ENCODE results near the gene IRF2BP1. TPM values are rescaled to one million over a fixed set of nuclear protein-coding genes. Genes with fewer than 3 reads are reported as not detected.

Gene IRF2BP1, protein sequence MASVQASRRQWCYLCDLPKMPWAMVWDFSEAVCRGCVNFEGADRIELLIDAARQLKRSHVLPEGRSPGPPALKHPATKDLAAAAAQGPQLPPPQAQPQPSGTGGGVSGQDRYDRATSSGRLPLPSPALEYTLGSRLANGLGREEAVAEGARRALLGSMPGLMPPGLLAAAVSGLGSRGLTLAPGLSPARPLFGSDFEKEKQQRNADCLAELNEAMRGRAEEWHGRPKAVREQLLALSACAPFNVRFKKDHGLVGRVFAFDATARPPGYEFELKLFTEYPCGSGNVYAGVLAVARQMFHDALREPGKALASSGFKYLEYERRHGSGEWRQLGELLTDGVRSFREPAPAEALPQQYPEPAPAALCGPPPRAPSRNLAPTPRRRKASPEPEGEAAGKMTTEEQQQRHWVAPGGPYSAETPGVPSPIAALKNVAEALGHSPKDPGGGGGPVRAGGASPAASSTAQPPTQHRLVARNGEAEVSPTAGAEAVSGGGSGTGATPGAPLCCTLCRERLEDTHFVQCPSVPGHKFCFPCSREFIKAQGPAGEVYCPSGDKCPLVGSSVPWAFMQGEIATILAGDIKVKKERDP
- 10 to 100 TPM; 16.1 to 20.3 (median 19.6) TPM for total RNA-seq
- total RNA-seq (2013) = 18.0 TPM

DNA sequence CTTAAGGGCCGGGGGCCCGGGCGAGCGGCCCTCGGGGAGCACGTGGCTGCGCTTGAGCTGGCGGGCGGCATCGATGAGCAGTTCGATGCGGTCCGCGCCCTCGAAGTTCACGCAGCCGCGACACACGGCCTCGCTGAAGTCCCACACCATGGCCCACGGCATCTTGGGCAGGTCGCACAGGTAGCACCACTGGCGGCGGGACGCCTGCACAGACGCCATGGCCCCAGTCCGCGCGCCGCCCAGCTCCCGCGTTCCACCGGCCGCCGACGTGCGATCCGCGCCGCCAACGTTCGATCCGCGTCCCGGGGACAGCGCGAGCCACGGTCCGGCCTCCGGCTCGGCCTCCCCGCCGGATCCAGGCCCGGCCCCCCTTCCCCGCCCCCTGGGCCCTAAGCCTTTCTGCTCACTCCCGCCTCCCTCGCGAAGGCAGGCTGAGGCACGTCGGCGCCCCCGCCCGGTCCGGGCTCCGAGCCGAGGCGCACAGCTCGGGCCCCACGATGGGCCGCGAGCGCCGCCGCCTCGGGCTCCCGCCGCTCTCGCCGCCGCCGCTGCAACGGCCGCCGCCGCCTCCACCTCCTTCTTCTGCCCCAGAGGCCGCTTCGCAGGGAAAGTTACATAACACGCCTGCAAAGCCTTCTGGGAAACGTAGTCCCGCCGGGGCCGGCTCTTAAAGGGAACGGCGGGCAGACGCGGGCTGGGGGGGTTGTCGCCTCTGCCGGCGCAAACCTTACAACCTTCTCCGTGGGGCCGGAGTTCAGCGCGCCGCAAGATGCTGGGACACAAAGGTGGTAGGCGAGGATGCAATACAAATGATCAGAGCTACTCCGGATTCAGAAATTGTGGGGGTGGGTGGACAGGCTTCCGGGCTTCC is at the start of gene IRF2BP1:
IRF2BP1 (minus strand) TSS at position 586 of the 871 bp plus-strand sequence; CDS start at position 219, 367 bp downstream.
- H3K4me3 ChIP-seq (ENCODE audit: low read length) = peak within 1 kb of the TSS; percentile 72
- H3K27me3 ChIP-seq (ENCODE audit: control insufficient read depth, insufficient read depth, low read length) = no peaks in the 10 kb centered on the region
- TF ChIP-seq, protein P1, sequence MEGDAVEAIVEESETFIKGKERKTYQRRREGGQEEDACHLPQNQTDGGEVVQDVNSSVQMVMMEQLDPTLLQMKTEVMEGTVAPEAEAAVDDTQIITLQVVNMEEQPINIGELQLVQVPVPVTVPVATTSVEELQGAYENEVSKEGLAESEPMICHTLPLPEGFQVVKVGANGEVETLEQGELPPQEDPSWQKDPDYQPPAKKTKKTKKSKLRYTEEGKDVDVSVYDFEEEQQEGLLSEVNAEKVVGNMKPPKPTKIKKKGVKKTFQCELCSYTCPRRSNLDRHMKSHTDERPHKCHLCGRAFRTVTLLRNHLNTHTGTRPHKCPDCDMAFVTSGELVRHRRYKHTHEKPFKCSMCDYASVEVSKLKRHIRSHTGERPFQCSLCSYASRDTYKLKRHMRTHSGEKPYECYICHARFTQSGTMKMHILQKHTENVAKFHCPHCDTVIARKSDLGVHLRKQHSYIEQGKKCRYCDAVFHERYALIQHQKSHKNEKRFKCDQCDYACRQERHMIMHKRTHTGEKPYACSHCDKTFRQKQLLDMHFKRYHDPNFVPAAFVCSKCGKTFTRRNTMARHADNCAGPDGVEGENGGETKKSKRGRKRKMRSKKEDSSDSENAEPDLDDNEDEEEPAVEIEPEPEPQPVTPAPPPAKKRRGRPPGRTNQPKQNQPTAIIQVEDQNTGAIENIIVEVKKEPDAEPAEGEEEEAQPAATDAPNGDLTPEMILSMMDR (IDR thresholded peaks at IDR 0.05) = no peak
- no peaks in the 10 kb centered on the region for H3K36me3 ChIP-seq (ENCODE audit: control insufficient read depth, insufficient read depth, low read length)
- peak; percentile 72 to 88 (median 80) for ATAC-seq
- no peaks in the 10 kb centered on the region for H3K9me3 ChIP-seq (ENCODE audit: control insufficient read depth, insufficient read depth, low read length)
- no peaks in the 10 kb centered on the region for H3K36me3 Mint-ChIP-seq
- no peaks in the 10 kb centered on the region for H3K9me3 Mint-ChIP-seq
- peaks cover 0 to 6% of the 10 kb centered on the region in 2 donors for H3K27me3 Mint-ChIP-seq (ENCODE audit: low read depth in 2 of 2)
- H3K27ac Mint-ChIP-seq = peak within 1 kb of the TSS; percentile 96 to 97
- H3K27ac ChIP-seq (ENCODE audit: low read length) = peak within 1 kb of the TSS; percentile 86
- peak; percentile 88 to 95 for DNase-seq
- under 1% methylated on average over 107 of the region's 107 CpGs for WGBS (ENCODE audit: insufficient coverage)
- peak within 1 kb of the TSS; percentile 98 for H3K4me3 Mint-ChIP-seq
- peaks cover 17 to 32% of the 10 kb centered on the region in 2 donors for H3K4me1 Mint-ChIP-seq
- intact Hi-C loops (cut with micrococcal nuclease) = loop anchor here (1.0 kb wide), 2 partner anchors 17 to 22 kb away; partner anchors contain the start of genes MYPOP and SYMPK
- peaks cover 37% of the 10 kb centered on the region for H3K4me1 ChIP-seq (ENCODE audit: control insufficient read depth, insufficient read depth, low read length)

DNA sequence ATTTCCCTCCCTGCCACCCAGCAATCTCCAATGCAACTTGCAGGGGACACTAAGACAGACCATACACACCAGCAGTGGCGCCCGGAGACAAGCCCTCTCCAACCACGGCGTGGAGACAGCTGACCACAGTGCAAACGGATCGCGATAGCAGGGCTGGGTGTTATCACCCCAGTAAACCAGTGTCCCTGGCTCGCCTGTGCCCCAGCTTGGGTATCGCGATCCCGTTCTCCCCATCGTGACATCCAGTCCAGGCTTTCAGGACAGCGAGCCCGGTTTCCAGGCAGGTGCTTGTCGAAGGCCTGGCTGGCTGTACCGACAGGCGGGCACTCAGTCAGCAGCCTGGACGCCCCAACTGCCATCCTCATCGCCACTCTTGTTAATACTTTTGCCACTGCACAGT is 49.3 kb upstream of the IRF2BP1 start:
- no peaks in the 10 kb centered on the region for H3K36me3 ChIP-seq (ENCODE audit: control insufficient read depth, insufficient read depth, low read length)
- H3K27me3 Mint-ChIP-seq (ENCODE audit: low read depth in 2 of 2) = peaks cover 25 to 53% of the 10 kb centered on the region in 2 donors
- no peak overlapping the region for H3K27ac ChIP-seq (ENCODE audit: low read length)
- H3K4me3 Mint-ChIP-seq = no peak overlapping the region
- H3K4me1 Mint-ChIP-seq = no peaks in the 10 kb centered on the region
- no peak overlapping the region for H3K27ac Mint-ChIP-seq
- no peaks in the 10 kb centered on the region for H3K4me1 ChIP-seq (ENCODE audit: control insufficient read depth, insufficient read depth, low read length)
- DNase-seq = no peak
- no peaks in the 10 kb centered on the region for H3K36me3 Mint-ChIP-seq
- no peak for ATAC-seq
- H3K27me3 ChIP-seq (ENCODE audit: control insufficient read depth, insufficient read depth, low read length) = no peaks in the 10 kb centered on the region
- WGBS (ENCODE audit: insufficient coverage) = 71% methylated on average over 19 of the region's 19 CpGs
- intact Hi-C loops (cut with micrococcal nuclease) = no loop called here
- no peaks in the 10 kb centered on the region for H3K9me3 ChIP-seq (ENCODE audit: control insufficient read depth, insufficient read depth, low read length)
- H3K9me3 Mint-ChIP-seq = no peaks in the 10 kb centered on the region
- no peak overlapping the region for H3K4me3 ChIP-seq (ENCODE audit: low read length)
- TF ChIP-seq, protein P1 (IDR thresholded peaks at IDR 0.05) = no peak

DNA sequence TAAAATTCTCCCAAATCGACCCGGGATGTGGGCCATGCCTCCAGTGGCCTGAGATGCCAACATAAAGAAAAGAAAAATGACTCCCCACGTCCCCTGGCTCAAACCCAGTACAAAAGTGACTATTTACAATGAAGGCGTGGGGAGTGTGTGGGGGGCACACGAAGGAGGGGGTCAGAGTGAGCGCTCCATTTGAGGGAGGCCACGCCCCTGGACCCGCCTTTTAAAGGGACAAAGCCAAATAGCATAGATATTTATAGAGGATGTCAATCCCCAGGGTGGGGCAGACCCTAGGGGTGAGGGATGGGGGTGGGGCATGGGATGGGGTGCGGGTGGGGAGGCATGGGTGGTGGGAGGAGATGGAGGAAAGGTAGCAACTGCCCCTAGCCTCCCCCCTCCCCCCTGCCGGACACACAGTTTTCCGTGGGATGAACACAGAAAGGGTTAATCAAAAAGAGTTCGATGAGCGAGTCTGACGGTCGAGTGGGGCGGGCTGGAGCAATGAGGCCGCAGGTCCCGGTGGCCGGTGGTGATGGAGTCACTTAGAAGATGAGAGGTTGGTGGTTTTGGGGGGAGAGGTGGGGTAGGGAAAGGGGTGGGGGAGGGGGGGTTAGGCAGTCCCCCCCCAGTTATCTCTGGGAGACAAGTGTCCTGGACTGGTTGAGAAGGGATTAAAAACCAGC is 48.8 kb upstream of the IRF2BP1 start:
- intact Hi-C loops (cut with micrococcal nuclease) = no loop called here
- H3K9me3 Mint-ChIP-seq = no peaks in the 10 kb centered on the region
- no peak overlapping the region for H3K4me3 ChIP-seq (ENCODE audit: low read length)
- H3K27me3 Mint-ChIP-seq (ENCODE audit: low read depth in 2 of 2) = peaks cover 26 to 53% of the 10 kb centered on the region in 2 donors
- no peaks in the 10 kb centered on the region for H3K4me1 Mint-ChIP-seq
- no peaks in the 10 kb centered on the region for H3K4me1 ChIP-seq (ENCODE audit: control insufficient read depth, insufficient read depth, low read length)
- ATAC-seq (no peak), DNase-seq (no peak)
- no peak overlapping the region for H3K4me3 Mint-ChIP-seq
- no peaks in the 10 kb centered on the region for H3K9me3 ChIP-seq (ENCODE audit: control insufficient read depth, insufficient read depth, low read length)
- 46% methylated on average over 16 of the region's 19 CpGs for WGBS (ENCODE audit: insufficient coverage)
- TF ChIP-seq, protein P1 (IDR thresholded peaks at IDR 0.05) = no peak
- no peaks in the 10 kb centered on the region for H3K36me3 Mint-ChIP-seq
- no peak overlapping the region for H3K27ac Mint-ChIP-seq
- H3K27me3 ChIP-seq (ENCODE audit: control insufficient read depth, insufficient read depth, low read length) = no peaks in the 10 kb centered on the region
- no peaks in the 10 kb centered on the region for H3K36me3 ChIP-seq (ENCODE audit: control insufficient read depth, insufficient read depth, low read length)
- H3K27ac ChIP-seq (ENCODE audit: low read length) = no peak overlapping the region

Measured in natural killer cell (primary cell).